HG02938 (cell line): Measurements from ENCODE around the gene WNT3.

Experiments used
- ATAC-seq: cut with Tn5 transposase; IDR thresholded peaks from one replicate; pipeline ENCODE4 v1.9.1; 2021; ENCODE audit warnings: mild to moderate bottlenecking, moderate library complexity; ENCODE audit not compliant: unreplicated experiment

The WNT3 gene

DNA sequence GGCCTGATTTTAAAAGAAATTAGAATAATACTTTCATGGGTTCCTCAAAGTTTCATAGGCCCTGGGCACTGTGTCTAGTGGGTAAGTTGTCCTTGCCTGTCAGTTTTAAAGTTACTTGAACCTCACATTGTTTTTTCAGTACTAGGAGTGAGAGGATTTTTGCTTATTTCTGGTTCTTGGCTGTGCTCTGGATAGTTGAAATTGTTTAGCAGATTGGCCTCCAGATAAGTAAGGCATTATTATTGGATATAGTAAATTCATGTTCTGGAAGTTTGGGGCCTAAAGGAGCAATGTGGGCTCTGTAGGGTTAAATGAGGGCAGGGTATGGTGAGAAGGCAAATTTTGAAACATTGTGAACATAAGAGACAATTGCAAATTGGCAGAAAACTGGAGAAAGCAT lies 78.5 kb downstream of the WNT3 start:
- ATAC-seq: no peak

GRCh38 chr17:46738544-46738943 lies 79.9 kb downstream of the WNT3 start:
- ATAC-seq: no peak

DNA sequence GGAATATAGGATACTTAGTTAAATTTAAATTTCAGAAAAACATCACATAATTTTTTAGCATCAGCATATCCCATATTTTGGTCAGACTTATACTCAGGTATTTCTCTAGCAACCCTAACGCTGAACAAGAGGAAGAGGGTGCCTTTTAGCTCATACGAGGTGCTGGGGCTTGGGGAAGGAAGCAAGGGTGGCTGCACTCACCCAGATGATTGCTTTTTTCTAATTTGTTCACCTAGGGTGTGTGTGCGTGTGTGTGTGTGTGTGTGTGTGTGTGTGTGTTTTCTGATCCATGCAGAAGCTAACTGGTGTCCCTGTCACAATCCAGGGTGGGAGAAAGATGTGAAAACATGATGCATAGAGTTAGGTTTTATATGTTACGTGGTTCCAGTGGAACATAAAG lies 81.2 kb downstream of the WNT3 start:
- no peak for ATAC-seq

- ATAC-seq: no peak
Observed at GRCh38 chr17:46736100-46736499, 82.4 kb downstream of the WNT3 start.

GRCh38 chr17:46733837-46734475 lies 84.5 kb downstream of the WNT3 start:
- no peak for ATAC-seq

DNA sequence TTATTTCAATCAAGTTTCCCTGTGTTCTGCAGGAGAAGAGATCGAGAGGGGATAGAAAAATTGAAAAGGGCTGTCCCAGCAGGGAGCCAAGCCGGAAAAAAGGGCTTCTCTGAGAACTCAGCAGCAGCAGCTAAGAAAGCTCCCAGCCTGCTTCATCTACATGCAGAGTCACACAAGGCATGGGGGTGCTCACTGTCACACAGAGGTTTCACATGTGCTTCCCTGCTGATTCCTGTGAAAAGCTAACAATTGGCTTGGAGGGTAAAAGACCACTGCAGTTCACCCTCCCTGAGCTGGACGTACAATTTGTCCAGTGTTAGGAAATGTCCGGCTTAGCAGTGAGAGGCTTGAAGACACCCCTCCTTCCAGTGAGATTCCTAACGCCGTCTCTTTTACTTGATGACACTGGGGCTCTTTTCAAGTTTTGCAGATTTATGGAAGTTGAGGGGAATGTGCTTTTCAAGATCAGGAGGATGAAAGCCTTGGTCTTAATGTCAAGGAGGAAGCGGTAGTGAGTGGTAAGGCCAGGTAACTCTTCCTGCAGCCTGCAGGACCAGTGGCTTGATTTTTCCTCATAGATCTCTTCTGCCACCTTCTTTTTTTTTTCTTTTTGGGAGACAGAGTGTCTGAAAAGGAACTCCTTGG lies 85.6 kb downstream of the WNT3 start:
- ATAC-seq: no peak

DNA sequence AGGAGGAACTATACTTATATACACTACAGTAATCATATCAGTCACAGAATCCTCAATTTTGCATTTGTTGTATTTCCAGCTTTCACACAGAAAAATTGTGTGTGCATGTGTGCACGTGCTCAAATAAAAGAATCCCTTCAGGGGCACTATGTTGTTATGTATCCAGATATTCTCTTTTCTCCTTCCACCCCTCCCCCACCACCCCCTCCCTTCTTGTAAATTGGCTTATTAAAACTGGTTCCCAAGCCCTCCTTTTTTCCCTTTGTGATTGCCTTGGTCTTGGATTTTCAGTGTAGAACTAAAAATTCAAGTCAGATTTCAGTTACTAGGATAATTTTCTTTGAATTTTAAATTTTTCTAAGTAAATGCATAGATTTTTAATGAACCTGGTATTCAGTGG lies 86.3 kb downstream of the WNT3 start:
- no peak for ATAC-seq

DNA sequence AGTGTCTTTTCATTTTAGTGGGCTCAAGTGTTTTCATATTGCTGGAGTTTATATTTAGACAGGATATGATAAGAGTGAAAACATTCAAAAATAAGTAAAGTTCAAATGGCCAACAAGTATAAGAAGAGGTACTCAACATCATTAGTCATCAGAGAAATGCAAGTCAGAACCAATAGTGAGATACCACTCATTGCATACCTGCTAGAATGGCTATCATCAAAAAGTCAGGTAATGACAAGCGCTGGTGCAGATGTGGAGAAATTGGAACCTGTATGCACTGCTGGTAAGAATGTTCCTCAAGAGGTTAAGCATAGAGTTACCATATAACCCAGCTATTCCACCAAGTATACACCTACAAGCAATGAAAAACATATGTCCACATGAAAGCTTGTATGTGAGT lies 87.8 kb downstream of the WNT3 start:
- ATAC-seq: no peak

DNA sequence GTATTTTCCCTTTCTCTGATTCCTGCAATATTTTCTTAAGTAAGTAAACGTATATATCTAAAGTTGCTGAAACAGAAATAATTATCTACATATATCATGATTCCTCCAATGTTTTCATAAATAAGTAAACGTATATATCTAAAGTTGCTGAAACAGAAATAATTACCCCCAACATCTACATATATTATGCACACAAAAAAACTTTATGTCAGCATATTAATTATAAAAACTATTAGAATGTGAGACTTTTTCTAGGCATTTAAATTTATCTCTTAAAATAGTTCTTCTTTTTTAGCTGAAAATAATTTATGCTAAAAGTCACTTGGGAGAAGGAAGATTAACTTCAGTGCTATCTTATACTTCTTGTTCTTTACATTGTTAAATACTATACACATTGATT lies 88.5 kb downstream of the WNT3 start:
- no peak for ATAC-seq

DNA sequence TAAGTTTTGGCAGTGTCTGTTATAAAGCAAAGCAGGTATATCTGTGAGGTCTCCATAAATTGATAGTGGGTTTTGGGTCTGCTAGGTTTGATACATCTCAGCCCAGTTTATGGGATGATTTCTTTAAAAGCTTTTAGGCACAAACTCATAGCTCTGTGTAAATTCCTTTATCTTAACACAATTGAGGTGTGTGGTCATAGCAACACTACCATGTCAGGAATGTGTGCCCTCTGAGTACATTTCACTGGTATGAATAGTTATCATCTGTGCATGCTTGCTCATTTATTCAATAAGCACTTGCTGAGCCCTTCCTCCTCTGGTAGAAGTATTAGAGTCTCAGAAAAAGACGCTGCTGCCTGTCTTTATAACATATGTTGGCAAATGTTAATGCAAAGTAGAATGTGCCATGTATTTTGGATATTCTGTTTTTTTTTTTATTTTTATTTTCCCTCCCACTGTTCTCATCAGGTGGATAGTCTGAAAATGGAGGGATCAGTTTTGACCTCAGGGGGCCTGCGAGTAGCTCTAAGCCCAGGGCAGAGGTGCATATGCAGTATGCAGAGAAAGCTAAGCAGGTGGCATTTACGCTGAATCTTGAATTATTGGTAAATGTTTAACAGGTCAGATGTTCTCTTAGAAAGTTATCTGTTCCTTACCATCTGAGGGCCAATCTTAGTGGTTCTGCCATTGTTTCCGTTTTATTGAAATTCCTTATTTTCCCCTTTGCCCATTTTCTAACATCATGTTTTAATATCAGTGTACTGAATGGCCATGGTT lies 90.7 kb downstream of the WNT3 start:
- ATAC-seq: no peak

DNA sequence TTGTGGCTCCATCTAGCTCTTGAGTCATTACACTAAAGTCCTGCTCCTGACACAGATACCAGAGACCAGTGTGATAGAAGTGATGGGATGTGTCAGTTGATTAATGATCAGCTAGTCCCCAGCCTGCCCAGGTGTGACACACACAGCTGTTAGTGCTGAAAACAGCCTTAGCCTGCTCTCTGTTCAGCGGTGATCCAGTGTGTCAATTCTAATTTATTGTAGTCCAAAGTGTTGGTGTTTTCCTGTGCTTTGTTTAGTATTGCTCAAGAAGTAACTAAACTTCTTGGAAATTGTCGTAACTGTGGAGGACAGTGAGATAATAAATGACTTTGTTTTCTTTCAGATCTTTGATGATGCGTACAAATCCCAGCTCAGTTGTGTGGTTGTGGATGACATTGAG lies 92.3 kb downstream of the WNT3 start:
- ATAC-seq: no peak

- ATAC-seq: no peak
Observed at GRCh38 chr17:46722662-46723285, 95.7 kb downstream of the WNT3 start.

DNA sequence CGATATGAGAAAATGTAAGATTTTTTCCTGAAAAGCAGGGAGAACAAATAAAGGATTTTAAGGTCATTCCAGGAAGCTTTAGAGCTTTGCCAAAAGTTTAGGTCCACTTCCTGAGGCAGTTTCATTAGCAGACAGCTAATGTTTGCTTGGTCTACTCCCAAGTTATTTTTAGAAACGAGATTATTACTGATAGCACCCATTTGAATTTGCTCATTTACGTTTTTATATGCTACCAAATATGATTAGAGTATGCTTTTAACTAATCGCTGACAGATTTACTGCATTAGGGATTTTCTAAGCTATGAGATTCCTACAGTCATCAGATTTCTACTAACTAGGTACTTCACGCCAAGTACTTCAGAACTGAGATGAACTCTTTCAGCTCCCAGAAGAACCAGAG lies 98.1 kb downstream of the WNT3 start:
- ATAC-seq: no peak

GRCh38 chr17:46719891-46720290 lies 98.6 kb downstream of the WNT3 start:
- no peak for ATAC-seq

DNA sequence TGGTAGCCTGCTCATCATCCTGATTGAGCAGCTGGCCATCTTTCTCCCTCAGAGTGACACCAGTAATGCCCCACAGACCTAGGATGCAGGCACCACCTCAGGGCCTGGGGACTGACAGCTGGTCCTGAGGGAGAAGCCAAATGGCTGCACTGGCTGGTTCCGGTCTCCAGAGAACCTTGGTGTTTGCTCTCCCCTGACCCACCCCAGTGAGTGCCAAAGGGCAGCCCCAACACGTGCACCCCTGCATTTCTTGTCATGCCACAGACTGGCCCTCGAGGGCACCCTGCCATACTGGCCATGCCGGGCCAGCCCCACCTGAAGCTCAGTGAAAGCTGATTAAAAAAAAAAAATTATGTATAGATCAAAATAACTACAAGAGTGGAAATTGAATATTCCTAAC lies 100.5 kb downstream of the WNT3 start:
- no peak for ATAC-seq
